ENCODE data around the gene LIFR. TPM values are rescaled to one million over a fixed set of nuclear protein-coding genes. Genes with fewer than 3 reads are reported as not detected.

LIFR gene
- total RNA-seq, 1 experiment from 2014 or later = 7.8 TPM

GRCh38 chr5:38591523-38591849, 35.0 kb upstream of the LIFR start:
- Histone ChIP-seq H3K4me1 (ENCODE audit: insufficient read depth, low read length) (peaks cover 3% of the 10 kb centered on the region; the same call in 1 of the 2 replicates), H3K27me3 (ENCODE audit: insufficient read depth, low read length) (no peaks in the 10 kb centered on the region), H2BK12ac (ENCODE audit: insufficient read length, low read depth, low read length) (no peak overlapping the region), H3K18ac (ENCODE audit: insufficient read length, low read depth, low read length) (no peak overlapping the region), H2BK120ac (ENCODE audit: low read depth, low read length, poor library complexity, severe bottlenecking) (no peak overlapping the region), H3K4me2 (ENCODE audit: insufficient read depth, insufficient read length, low read length) (no peak overlapping the region), H2BK20ac (ENCODE audit: low read depth, low read length, poor library complexity, severe bottlenecking) (no peak overlapping the region), H4K8ac (replicated peaks; ENCODE audit: insufficient read length, low read depth, low read length) (no peak overlapping the region), H3K9me3 (ENCODE audit: control insufficient read depth, low read depth, low read length) (no peaks in the 10 kb centered on the region), H3K56ac (ENCODE audit: insufficient read length, low read depth, low read length) (no peak overlapping the region), H3K23me2 (ENCODE audit: insufficient read length, low read depth, low read length, poor library complexity, severe bottlenecking) (no peaks in the 10 kb centered on the region), H2BK15ac (ENCODE audit: low read depth, low read length) (no peak overlapping the region), H2BK5ac (ENCODE audit: insufficient read length, low read length) (no peak overlapping the region), H3K79me2 (ENCODE audit: insufficient read depth, low read length) (no peaks in the 10 kb centered on the region), H3K9ac (ENCODE audit: extremely low read depth, insufficient read length, low read length) (no peak overlapping the region), H2AK5ac (ENCODE audit: insufficient read length, low read length) (no peak overlapping the region), H2AFZ (ENCODE audit: low read length) (no peak overlapping the region), H4K5ac (ENCODE audit: insufficient read length, low read depth, low read length) (no peak overlapping the region), H3K4ac (ENCODE audit: low read depth, low read length) (no peak overlapping the region), H3T11ph (ENCODE audit: low read length) (no peak overlapping the region), H3K23ac (ENCODE audit: insufficient read length, low read depth, low read length) (no peak overlapping the region), H4K20me1 (ENCODE audit: control insufficient read depth, insufficient read depth, insufficient read length) (no peaks in the 10 kb centered on the region), H3K14ac (ENCODE audit: insufficient read depth, low read length) (no peak overlapping the region), H4K91ac (ENCODE audit: insufficient read length, low read depth, low read length) (no peak overlapping the region), H3K27ac (ENCODE audit: insufficient read length, low read depth, low read length) (no peak overlapping the region), H3K79me1 (ENCODE audit: insufficient read depth, low read depth, low read length, poor library complexity, severe bottlenecking) (no peaks in the 10 kb centered on the region)
- H3K27ac Mint-ChIP-seq = no peak overlapping the region
- H3K4me3 Mint-ChIP-seq = no peak overlapping the region
- H3K27me3 Mint-ChIP-seq (ENCODE audit: low read depth) = no peaks in the 10 kb centered on the region
- TF ChIP-seq CTCF (conservative IDR thresholded peaks at IDR 0.05) = no peak
- WGBS (ENCODE audit: extremely low coverage, insufficient read length, low lambda C conversion rate) = no CpG with 5 or more reads among the region's 2 CpGs
- DNase-seq = no peak
- peaks cover 3 to 7% of the 10 kb centered on the region in 2 experiments for H3K4me1 Mint-ChIP-seq
- H3K36me3 Mint-ChIP-seq (ENCODE audit: insufficient read depth in 1 of 3, low read depth in 3 of 3) = no peaks in the 10 kb centered on the region
- H3K9me3 Mint-ChIP-seq = no peaks in the 10 kb centered on the region; a peak in 1 of 5 replicates

All from H9 (cell line).